Hematopoietic multipotent progenitor cell treated with erythropoietin and hydrocortisone succinate and interleukin-3 and kit ligand, for 4 days (in vitro differentiated cells): Measurements from ENCODE around the gene SETBP1.
A peak's percentile ranks its signal among the peaks of the same experiment; 100 is the strongest.
"Not testable (repeated sequence)": the region's sequence is repeated elsewhere in the genome, so short reads cannot be mapped to it uniquely, and the experiment has no call there.

Experiments
- DNase-seq: peaks from one replicate; pipeline ENCODE4 v3.0.0-alpha.2; 2015

SETBP1 gene

GRCh38 chr18:44708451-44709083, 27.9 kb downstream of the SETBP1 start:
- DNase-seq: no peak

DNA sequence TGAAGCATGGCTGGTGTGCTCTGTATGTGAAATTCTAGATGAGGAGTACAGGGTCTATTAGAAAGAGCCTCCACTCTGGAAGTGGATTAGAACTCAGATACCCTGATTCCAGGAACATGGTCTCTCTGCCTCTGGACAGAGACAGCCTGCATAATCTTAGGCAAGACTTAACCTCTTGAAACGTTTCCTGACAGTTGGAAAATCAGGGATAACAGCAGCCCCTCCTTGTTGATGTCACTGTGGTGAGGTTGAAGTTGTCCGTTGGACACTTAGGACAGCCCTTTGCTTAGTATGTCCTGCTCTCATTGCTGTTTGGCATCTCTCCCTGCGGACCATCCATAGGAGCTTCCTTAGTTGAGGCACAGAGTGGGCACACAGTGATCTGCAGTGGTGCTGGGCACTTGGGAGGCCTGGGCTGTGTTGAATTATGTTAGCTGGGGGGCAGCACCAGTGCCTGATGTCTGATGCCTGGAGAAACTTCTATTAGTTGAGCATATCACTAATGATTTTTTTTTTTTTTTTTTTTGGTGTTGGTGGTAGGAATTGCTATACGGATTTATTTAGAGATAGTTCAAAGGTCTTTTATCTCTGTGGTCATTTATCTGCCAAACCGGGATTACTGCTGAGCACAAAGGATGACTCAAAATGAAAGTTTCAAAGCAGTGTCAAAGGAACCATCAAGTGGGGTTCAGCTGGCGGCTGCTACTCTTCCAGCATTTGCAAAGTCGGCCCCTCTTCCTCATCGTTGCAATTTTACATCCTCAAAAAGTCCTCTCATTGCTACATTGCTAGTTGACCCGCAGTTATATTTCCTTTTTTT, 28.8 kb downstream of the SETBP1 start:
- DNase-seq: no peak

DNA sequence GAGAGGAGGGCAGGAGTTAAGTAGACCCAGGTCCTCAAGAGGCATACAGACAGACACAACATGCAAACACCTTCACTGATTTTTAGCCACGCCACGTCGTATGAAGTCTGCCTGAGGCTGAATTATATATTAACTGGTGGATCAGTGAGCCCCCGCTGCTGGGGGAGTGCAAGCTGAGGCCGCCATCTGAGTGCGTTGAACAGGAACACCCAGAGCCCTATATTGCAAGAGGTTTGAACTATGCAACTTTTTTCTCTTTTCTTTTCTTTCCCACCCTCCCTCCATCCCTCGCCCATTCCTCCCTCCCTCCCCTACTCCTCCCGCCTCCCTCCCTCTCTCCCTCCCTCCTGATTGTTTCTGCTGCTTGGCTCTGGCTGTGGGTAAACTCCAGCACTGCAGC, 30.2 kb downstream of the SETBP1 start:
- DNase-seq: no peak

DNA sequence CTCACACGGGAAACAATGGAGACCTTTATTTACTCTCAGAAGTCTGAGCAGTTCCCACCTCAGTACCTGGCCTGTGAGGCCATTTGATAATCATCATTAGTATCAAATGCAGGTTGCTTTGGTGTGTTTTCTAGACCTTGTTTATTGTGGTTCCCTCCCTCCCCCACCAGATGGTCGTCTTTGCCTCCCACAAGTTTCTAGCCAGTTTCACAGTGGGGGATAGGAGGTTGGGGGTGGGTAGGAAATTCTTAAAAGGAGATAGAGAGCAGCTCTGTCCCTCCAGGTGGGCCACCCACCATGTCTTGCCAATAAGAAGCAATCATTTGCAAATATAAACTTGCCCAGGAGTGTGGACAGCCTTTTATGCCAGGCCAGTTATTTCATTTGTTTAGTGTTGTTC, 31.3 kb downstream of the SETBP1 start:
- DNase-seq: no peak

DNA sequence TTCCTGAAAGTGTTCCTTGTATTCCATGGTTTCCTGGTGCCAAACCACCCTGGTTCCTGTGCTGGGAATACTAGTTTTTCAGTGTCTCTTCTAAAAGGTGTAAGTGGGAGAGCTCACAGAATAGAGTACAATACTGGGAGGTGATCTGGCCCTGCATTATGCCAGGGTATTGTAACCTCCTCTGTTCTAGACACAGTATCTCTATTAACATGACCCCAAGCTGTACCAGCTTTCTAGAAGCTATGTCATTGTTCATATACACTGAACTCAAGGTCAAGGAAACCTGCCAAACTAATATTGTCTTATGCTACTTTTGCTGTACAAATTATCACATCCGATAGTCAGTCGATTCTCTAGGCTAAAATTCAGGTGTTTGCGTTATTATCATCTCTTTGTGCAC, 32.7 kb downstream of the SETBP1 start:
- DNase-seq: no peak

- no peak for DNase-seq
These were observed 33.7 kb downstream of the SETBP1 start for GRCh38 chr18:44714376-44714775.

GRCh38 chr18:44715245-44715644, 34.6 kb downstream of the SETBP1 start:
- DNase-seq: no peak

- DNase-seq: no peak
These were observed 35.2 kb downstream of the SETBP1 start for GRCh38 chr18:44715842-44716241.

- no peak for DNase-seq
These were observed 36.0 kb downstream of the SETBP1 start for GRCh38 chr18:44716697-44717163.

GRCh38 chr18:44719519-44720060, 38.9 kb downstream of the SETBP1 start:
- DNase-seq: no peak

GRCh38 chr18:44721748-44722147, 41.1 kb downstream of the SETBP1 start:
- DNase-seq: not testable (repeated sequence)

DNA sequence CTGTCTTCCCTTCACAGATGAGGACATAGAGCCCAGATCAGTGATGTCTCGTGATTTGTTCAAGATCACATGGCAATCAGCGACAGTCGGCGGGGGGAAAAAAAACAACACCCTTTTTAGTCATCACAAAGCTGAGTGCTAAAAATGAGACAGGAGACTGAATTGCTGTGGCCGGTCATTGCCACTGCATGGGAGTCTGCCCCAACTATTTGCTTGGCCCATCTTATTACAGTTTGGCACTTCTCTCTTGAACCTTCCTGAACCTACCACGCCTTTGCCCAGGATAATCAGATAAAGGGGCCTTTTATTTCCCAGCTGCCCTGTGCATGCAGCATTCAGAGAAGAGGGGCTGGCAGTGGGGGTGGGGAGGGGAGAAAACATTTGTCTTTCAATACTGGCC, 42.7 kb downstream of the SETBP1 start:
- DNase-seq: no peak

- DNase-seq: no peak
These were observed 43.6 kb downstream of the SETBP1 start for GRCh38 chr18:44724105-44724778.

DNA sequence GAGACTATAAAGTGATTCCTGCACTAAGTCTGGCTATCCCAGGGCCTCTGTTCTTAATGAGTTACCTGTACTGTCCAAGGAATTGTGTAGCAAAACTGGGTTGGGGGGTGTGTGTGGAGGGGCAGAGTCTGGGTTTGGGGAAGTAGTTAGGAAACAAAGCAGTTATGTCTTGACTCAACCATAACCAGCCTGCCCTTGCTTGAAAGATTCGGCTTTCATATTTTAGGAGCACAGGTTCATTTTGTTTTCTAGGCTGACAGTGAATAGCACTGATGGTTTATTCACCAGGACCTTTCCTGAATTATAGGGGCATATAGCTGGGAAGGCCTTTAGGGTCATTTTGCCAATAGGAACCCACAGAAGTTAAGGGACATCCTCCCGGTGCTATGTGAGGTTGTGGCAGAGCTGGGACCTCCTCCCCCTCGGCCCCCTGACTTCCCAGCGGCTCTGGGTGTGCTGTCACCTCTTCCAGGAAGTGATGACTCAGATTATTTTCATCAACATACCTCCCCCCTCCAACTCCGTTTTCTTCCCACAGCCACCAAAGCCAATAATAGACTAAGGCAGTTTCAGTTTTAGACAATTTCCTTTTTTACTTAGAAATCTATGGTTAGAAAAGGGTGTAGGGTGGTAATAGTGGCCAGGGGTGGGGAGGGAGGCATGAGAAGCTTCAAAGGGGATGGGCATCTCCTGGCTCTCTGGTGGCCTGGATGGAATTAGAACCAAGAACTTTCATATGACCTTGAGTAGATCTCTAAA, 44.8 kb downstream of the SETBP1 start:
- DNase-seq: peak; percentile 48

- no peak for DNase-seq
These were observed 45.4 kb downstream of the SETBP1 start for GRCh38 chr18:44726059-44726421.

- DNase-seq: no peak
These were observed 46.6 kb downstream of the SETBP1 start for GRCh38 chr18:44727291-44727690.

DNA sequence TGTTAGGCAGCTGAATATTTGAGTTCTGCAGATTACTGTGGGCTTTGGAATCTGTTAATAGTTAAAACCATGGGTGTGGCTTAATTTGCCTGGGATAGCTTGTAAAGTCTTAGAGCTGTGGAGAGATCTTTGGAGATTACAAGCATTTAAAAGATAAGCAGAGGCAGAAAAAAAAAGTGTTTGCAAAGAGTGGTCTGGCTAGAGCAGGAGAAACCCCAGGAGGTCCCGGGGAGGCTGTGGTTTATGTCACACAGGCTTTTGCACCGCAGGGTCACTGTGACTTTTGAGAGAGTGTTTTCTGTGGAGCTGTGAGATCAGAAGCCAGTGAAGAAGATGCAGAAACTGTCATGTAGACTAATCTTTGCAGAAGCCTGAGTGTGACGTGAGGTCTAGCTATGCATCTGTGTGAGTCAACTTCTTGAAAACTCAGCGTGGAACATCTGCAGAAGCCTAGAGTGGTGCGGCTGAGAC, 49.0 kb downstream of the SETBP1 start:
- peak; percentile 25 for DNase-seq

- DNase-seq: no peak
These were observed 50.3 kb downstream of the SETBP1 start for GRCh38 chr18:44730803-44731529.

- peak; percentile 20 for DNase-seq
These were observed 51.0 kb downstream of the SETBP1 start for GRCh38 chr18:44731530-44732237.

GRCh38 chr18:44732238-44732563, 51.5 kb downstream of the SETBP1 start:
- no peak for DNase-seq

DNA sequence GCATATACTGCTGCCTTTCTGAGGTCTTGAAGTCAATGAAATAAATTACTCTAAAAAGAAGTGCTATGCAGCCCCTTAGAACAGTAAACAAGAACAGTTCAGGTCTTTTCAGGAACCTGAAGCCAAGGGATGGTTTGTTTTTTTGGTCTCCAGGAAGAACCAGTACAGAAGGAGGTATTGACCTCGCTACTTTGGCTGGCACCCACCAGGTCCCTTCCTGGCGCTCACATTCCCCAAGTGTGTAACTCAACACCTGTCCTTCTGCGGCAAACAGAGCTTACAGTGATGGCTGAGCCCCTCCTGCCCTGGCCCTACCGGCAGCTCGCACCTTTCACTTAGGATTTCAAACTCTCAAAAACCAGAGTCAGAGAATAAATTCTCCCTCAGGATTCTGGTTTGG, 51.9 kb downstream of the SETBP1 start:
- DNase-seq: no peak
